Measurements from ENCODE around the gene PRELP.
A peak's percentile ranks its signal among the peaks of the same experiment; 100 is the strongest.

Gene PRELP

GRCh38 chr1:203480084-203480483 lies 4.5 kb downstream of the PRELP start:
- no peak overlapping the region for H3K27ac Mint-ChIP-seq
- no peaks in the 10 kb centered on the region for H3K9me3 Mint-ChIP-seq
- DNase-seq: no peak
- peaks cover 16% of the 10 kb centered on the region for H3K27me3 Mint-ChIP-seq
- peaks cover 21% of the 10 kb centered on the region for H3K4me1 Mint-ChIP-seq
- ATAC-seq: no peak
- no peak overlapping the region for H3K4me3 Mint-ChIP-seq

- Mint-ChIP-seq H3K27me3 (peaks cover 10% of the 10 kb centered on the region), H3K27ac (no peak overlapping the region), H3K4me1 (peaks cover 21% of the 10 kb centered on the region), H3K4me3 (no peak overlapping the region), H3K9me3 (no peaks in the 10 kb centered on the region)
- DNase-seq: no peak
- ATAC-seq: no peak
Measured at GRCh38 chr1:203480525-203481084, 5.0 kb downstream of the PRELP start.

GRCh38 chr1:203481196-203481595 lies 5.6 kb downstream of the PRELP start:
- H3K4me3 Mint-ChIP-seq: no peak overlapping the region

GRCh38 chr1:203486618-203487370 lies 11.2 kb downstream of the PRELP start:
- Mint-ChIP-seq H3K4me3 (peak overlapping the region; percentile 74 to 84), H3K4me1 (peaks cover 13% of the 10 kb centered on the region), H3K27me3 (no peaks in the 10 kb centered on the region), H3K27ac (peak overlapping the region in 1 of 2 donors; percentile 83), H3K9me3 (no peaks in the 10 kb centered on the region)
- DNase-seq: no peak
- ATAC-seq: no peak

More at GRCh38 chr1:203481196-203481595, 5.6 kb downstream of the PRELP start:
- ATAC-seq: no peak
- H3K9me3 Mint-ChIP-seq: no peaks in the 10 kb centered on the region
- H3K27ac Mint-ChIP-seq: no peak overlapping the region
- peaks cover 21% of the 10 kb centered on the region for H3K4me1 Mint-ChIP-seq
- DNase-seq: no peak
- peaks cover 4% of the 10 kb centered on the region for H3K27me3 Mint-ChIP-seq

- Mint-ChIP-seq H3K9me3 (no peaks in the 10 kb centered on the region), H3K27me3 (no peaks in the 10 kb centered on the region), H3K4me3 (peak overlapping the region in 1 of 2 donors; percentile 21), H3K4me1 (peaks cover 13% of the 10 kb centered on the region), H3K27ac (no peak overlapping the region)
- no peak for ATAC-seq
- no peak for DNase-seq
Measured at GRCh38 chr1:203488539-203488938, 12.9 kb downstream of the PRELP start.

GRCh38 chr1:203490607-203491006 lies 15.0 kb downstream of the PRELP start:
- ATAC-seq (no peak), DNase-seq (no peak)
- no peak overlapping the region for H3K27ac Mint-ChIP-seq
- H3K27me3 Mint-ChIP-seq: no peaks in the 10 kb centered on the region
- no peak overlapping the region for H3K4me3 Mint-ChIP-seq
- H3K4me1 Mint-ChIP-seq: peaks cover 13% of the 10 kb centered on the region
- no peaks in the 10 kb centered on the region for H3K9me3 Mint-ChIP-seq

GRCh38 chr1:203491664-203492063 lies 16.1 kb downstream of the PRELP start:
- no peak overlapping the region for H3K4me3 Mint-ChIP-seq
- no peak for DNase-seq
- ATAC-seq: no peak
- H3K27me3 Mint-ChIP-seq: no peaks in the 10 kb centered on the region
- H3K27ac Mint-ChIP-seq: peak overlapping the region in 1 of 2 donors; percentile 23
- peaks cover 13% of the 10 kb centered on the region for H3K4me1 Mint-ChIP-seq
- H3K9me3 Mint-ChIP-seq: no peaks in the 10 kb centered on the region

- no peak overlapping the region for H3K4me3 Mint-ChIP-seq
Measured at GRCh38 chr1:203492082-203492747, 16.6 kb downstream of the PRELP start.

GRCh38 chr1:203492748-203493130 lies 17.1 kb downstream of the PRELP start:
- H3K9me3 Mint-ChIP-seq: no peaks in the 10 kb centered on the region
- no peak overlapping the region for H3K27ac Mint-ChIP-seq
- ATAC-seq (no peak), DNase-seq (no peak)
- H3K27me3 Mint-ChIP-seq: no peaks in the 10 kb centered on the region
- H3K4me3 Mint-ChIP-seq: no peak overlapping the region
- peaks cover 4% of the 10 kb centered on the region for H3K4me1 Mint-ChIP-seq

More at GRCh38 chr1:203492082-203492747, 16.6 kb downstream of the PRELP start:
- DNase-seq: no peak
- H3K27ac Mint-ChIP-seq: peak overlapping the region in 1 of 2 donors; percentile 23
- no peak for ATAC-seq
- H3K27me3 Mint-ChIP-seq: no peaks in the 10 kb centered on the region
- no peaks in the 10 kb centered on the region for H3K9me3 Mint-ChIP-seq
- H3K4me1 Mint-ChIP-seq: peaks cover 9% of the 10 kb centered on the region

GRCh38 chr1:203493901-203494300 lies 18.3 kb downstream of the PRELP start, which contains the start of gene OPTC:
OPTC (plus strand) TSS chr1:203494153; CDS start chr1:203496006, 1,853 bp downstream.
- Mint-ChIP-seq H3K27me3 (no peaks in the 10 kb centered on the region), H3K4me3 (no peak within 1 kb of the TSS)

GRCh38 chr1:203495845-203496244 lies 20.2 kb downstream of the PRELP start:
- no peaks in the 10 kb centered on the region for H3K4me1 Mint-ChIP-seq
- H3K9me3 Mint-ChIP-seq: no peaks in the 10 kb centered on the region
- no peak overlapping the region for H3K4me3 Mint-ChIP-seq
- no peak for DNase-seq
- H3K27me3 Mint-ChIP-seq: no peaks in the 10 kb centered on the region
- ATAC-seq: no peak
- H3K27ac Mint-ChIP-seq: no peak overlapping the region

More at GRCh38 chr1:203493901-203494300, 18.3 kb downstream of the PRELP start, which contains the start of gene OPTC:
- DNase-seq (no peak), ATAC-seq (no peak)
- H3K9me3 Mint-ChIP-seq: no peaks in the 10 kb centered on the region
- H3K4me1 Mint-ChIP-seq: no peaks in the 10 kb centered on the region
- H3K27ac Mint-ChIP-seq: peak within 1 kb of the TSS in 1 of 2 donors; percentile 47

GRCh38 chr1:203497269-203497777 lies 21.7 kb downstream of the PRELP start:
- H3K4me3 Mint-ChIP-seq: no peak overlapping the region
- no peak overlapping the region for H3K27ac Mint-ChIP-seq
- ATAC-seq: no peak
- no peaks in the 10 kb centered on the region for H3K27me3 Mint-ChIP-seq
- DNase-seq: no peak
- no peaks in the 10 kb centered on the region for H3K4me1 Mint-ChIP-seq
- H3K9me3 Mint-ChIP-seq: no peaks in the 10 kb centered on the region

GRCh38 chr1:203499643-203500278 lies 24.2 kb downstream of the PRELP start:
- H3K9me3 Mint-ChIP-seq: no peaks in the 10 kb centered on the region
- H3K4me1 Mint-ChIP-seq: peaks cover 3% of the 10 kb centered on the region
- no peak overlapping the region for H3K4me3 Mint-ChIP-seq
- H3K27ac Mint-ChIP-seq: no peak overlapping the region
- DNase-seq (no peak), ATAC-seq (peak; percentile 74)
- no peaks in the 10 kb centered on the region for H3K27me3 Mint-ChIP-seq

GRCh38 chr1:203500279-203500678 lies 24.7 kb downstream of the PRELP start:
- ATAC-seq (peak; percentile 44), DNase-seq (no peak)
- Mint-ChIP-seq H3K4me1 (peaks cover 6% of the 10 kb centered on the region), H3K9me3 (no peaks in the 10 kb centered on the region), H3K27ac (no peak overlapping the region), H3K27me3 (no peaks in the 10 kb centered on the region), H3K4me3 (no peak overlapping the region)

GRCh38 chr1:203503836-203504235 lies 28.2 kb downstream of the PRELP start:
- DNase-seq (no peak), ATAC-seq (no peak)
- Mint-ChIP-seq H3K27ac (no peak overlapping the region), H3K9me3 (no peaks in the 10 kb centered on the region), H3K4me1 (peaks cover 6% of the 10 kb centered on the region), H3K27me3 (no peaks in the 10 kb centered on the region), H3K4me3 (no peak overlapping the region)

Measured in stimulated activated naive CD8-positive, alpha-beta T cell treated with anti-CD3 and anti-CD28 coated beads, Interleukin-15, amount 100 ng/mL, for 72 hours (primary cell).